Vagina (tissue), 2 donors: Measurements from ENCODE around the gene STK11. TPM values are rescaled to one million over a fixed set of nuclear protein-coding genes. Genes with fewer than 3 reads are reported as not detected.
"Not testable (repeated sequence)": the region's sequence is repeated elsewhere in the genome, so short reads cannot be mapped to it uniquely, and the experiment has no call there.

Source experiments
- DNase-seq, 2 donors: peaks; one replicate each; pipeline ENCODE4 v3.0.0-alpha.2; 2017; ENCODE audit errors: extremely low spot score in 2 of 2
- H3K27ac ChIP-seq: fragments of 200-600 bp; sonication (generic); one replicate; pipeline ENCODE4 v1.5.1; 2019
- H3K27me3 ChIP-seq: fragments of 200-600 bp; sonication (generic); one replicate; pipeline ENCODE4 v1.5.1; 2019
- H3K36me3 ChIP-seq, 2 donors: fragments of 200-600 bp; sonication (generic); one replicate each; pipeline ENCODE4 v1.5.1; 2017 to 2019
- H3K4me1 ChIP-seq: fragments of 200-600 bp; sonication (generic); one replicate; pipeline ENCODE4 v1.5.1; 2019
- H3K4me3 ChIP-seq, 2 donors: fragments of 200-600 bp; sonication (generic); 1 replicate in 1 of 2; 2 replicates in 1 of 2; pipeline ENCODE4 v1.5.1; 2016 to 2019
- H3K9me3 ChIP-seq: fragments of 200-600 bp; sonication (generic); one replicate; pipeline ENCODE4 v1.5.1; 2019
- POLR2A ChIP-seq, 2 donors: fragments of 450-650 bp; IDR thresholded peaks; one replicate each; pipeline ENCODE4 v1.6.1; 2017; ENCODE audit warnings: antibody characterized with exemption in 2 of 2, mild to moderate bottlenecking in 2 of 2, moderate library complexity in 2 of 2
- POLR2AphosphoS5 ChIP-seq, 2 donors: sonication (generic); formaldehyde crosslinking; IDR thresholded peaks; one replicate each; pipeline ENCODE4 v1.9.0; 2017; ENCODE audit warnings: antibody characterized with exemption in 2 of 2, mild to moderate bottlenecking in 2 of 2, low read depth in 1 of 2; ENCODE audit not compliant: insufficient read depth in 1 of 2
- intact Hi-C: fragments of 100-400 bp; cut with DNase I; formaldehyde crosslinking; loops from one replicate; pipeline ENCODE4 v1.15.1; 2023
- total RNA-seq: library from RNA; depleted of rRNA; stranded (reverse); fragments of >200 nt; gene quantifications from one replicate; pipeline ENCODE4 v1.2.3, GENCODE V29; 2016
- TF ChIP-seq, protein P1 (sequence below), 3 experiments: fragments of 450-650 bp in 2 of 3; fragments of 200-600 bp in 1 of 3; sonication (generic) in 1 of 3; IDR thresholded peaks; one replicate each; pipeline ENCODE4 v1.5.1; 2017 to 2019; ENCODE audit warnings: antibody characterized with exemption in 3 of 3, mild to moderate bottlenecking in 2 of 3, moderate library complexity in 2 of 3

The STK11 gene
- total RNA-seq, 1 donor from 2014 or later = 54.5 TPM

DNA sequence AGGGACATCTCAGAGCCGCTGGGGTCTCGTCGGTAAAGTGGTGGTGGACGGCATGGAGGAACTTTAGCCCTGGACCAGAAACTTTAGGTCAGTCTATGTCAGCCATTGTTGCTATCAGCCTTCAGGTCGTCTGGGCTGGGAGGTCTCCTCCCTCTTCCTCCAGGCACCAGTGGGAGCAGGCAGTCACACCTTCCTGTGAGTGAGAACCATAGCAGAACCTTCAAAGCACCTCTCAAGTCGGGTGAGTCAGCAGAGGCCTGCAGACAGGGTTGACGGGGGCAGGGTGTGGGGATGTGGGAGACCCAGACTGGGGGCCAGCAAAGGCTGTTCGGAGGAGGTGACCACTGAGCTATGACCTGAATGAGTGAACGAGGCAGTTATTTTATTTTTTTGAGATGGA, 16.2 kb upstream of the STK11 start:
- Histone ChIP-seq H3K27ac (no peak overlapping the region), H3K9me3 (no peaks in the 10 kb centered on the region), H3K36me3 (no peaks in the 10 kb centered on the region), H3K4me3 (no peak overlapping the region), H3K27me3 (no peaks in the 10 kb centered on the region), H3K4me1 (peaks cover 5% of the 10 kb centered on the region)
- DNase-seq = no peak
- intact Hi-C loops = no loop called here
- TF ChIP-seq POLR2AphosphoS5 (IDR thresholded peaks at IDR 0.05; ENCODE audit: insufficient read depth in 1 of 2, low read depth in 1 of 2) (no peak), POLR2A (IDR thresholded peaks at IDR 0.05) (no peak)
- TF ChIP-seq, protein P1, sequence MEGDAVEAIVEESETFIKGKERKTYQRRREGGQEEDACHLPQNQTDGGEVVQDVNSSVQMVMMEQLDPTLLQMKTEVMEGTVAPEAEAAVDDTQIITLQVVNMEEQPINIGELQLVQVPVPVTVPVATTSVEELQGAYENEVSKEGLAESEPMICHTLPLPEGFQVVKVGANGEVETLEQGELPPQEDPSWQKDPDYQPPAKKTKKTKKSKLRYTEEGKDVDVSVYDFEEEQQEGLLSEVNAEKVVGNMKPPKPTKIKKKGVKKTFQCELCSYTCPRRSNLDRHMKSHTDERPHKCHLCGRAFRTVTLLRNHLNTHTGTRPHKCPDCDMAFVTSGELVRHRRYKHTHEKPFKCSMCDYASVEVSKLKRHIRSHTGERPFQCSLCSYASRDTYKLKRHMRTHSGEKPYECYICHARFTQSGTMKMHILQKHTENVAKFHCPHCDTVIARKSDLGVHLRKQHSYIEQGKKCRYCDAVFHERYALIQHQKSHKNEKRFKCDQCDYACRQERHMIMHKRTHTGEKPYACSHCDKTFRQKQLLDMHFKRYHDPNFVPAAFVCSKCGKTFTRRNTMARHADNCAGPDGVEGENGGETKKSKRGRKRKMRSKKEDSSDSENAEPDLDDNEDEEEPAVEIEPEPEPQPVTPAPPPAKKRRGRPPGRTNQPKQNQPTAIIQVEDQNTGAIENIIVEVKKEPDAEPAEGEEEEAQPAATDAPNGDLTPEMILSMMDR (IDR thresholded peaks at IDR 0.05) = no peak

DNA sequence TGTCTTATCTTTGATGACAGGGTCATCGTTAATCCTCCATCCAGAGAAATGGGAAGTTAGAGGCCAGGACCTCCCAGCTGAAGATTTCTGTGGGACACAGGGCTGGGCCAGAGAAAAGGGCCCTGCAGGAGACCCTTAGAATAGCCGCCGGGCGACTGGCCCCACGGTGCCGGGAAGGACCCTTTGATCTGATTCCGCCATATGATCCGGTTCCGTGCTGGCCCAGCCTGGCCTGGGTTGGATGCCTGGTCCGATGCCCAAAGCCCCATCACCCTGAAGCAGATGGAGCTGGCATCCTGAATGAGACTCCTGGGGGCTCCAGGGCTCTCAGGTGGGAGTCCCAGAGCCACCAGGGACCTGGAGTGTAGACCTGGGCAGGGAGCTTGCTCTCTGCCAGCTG, 6.0 kb upstream of the STK11 start:
- Histone ChIP-seq H3K4me1 (no peaks in the 10 kb centered on the region), H3K27me3 (no peaks in the 10 kb centered on the region)
- intact Hi-C loops = no loop called here

DNA sequence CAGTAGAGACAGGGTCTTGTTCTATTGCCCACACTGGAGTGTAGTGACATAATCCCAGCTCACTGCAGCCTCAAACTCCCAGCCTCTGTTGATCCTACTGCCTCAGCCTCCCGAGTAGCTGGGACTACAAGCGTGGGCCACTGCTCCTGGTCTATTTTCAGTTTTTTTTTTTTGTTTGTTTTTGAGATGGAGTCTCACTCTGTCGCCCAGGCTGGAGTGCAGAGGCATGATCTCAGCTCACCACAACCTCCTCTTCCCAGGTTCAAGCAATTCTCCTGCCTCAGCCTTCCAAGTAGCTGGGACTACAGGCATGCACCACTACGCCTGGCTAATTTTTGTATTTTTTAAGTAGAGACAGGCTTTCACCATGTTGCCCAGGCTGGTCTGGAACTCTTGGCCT, 5.0 kb upstream of the STK11 start:
- H3K27me3 ChIP-seq, H3K4me1 ChIP-seq, H3K9me3 ChIP-seq, DNase-seq, H3K27ac ChIP-seq, H3K36me3 ChIP-seq, H3K4me3 ChIP-seq, intact Hi-C loops: not testable (repeated sequence)

More for the DNA sequence above, 6.0 kb upstream of the STK11 start:
- no peak overlapping the region for H3K27ac ChIP-seq
- no peaks in the 10 kb centered on the region for H3K9me3 ChIP-seq
- no peak overlapping the region for H3K4me3 ChIP-seq
- TF ChIP-seq POLR2A (IDR thresholded peaks at IDR 0.05) (no peak), POLR2AphosphoS5 (IDR thresholded peaks at IDR 0.05; ENCODE audit: insufficient read depth in 1 of 2, low read depth in 1 of 2) (no peak)
- TF ChIP-seq, protein P1 (IDR thresholded peaks at IDR 0.05) = no peak
- no peaks in the 10 kb centered on the region for H3K36me3 ChIP-seq
- DNase-seq = no peak

DNA sequence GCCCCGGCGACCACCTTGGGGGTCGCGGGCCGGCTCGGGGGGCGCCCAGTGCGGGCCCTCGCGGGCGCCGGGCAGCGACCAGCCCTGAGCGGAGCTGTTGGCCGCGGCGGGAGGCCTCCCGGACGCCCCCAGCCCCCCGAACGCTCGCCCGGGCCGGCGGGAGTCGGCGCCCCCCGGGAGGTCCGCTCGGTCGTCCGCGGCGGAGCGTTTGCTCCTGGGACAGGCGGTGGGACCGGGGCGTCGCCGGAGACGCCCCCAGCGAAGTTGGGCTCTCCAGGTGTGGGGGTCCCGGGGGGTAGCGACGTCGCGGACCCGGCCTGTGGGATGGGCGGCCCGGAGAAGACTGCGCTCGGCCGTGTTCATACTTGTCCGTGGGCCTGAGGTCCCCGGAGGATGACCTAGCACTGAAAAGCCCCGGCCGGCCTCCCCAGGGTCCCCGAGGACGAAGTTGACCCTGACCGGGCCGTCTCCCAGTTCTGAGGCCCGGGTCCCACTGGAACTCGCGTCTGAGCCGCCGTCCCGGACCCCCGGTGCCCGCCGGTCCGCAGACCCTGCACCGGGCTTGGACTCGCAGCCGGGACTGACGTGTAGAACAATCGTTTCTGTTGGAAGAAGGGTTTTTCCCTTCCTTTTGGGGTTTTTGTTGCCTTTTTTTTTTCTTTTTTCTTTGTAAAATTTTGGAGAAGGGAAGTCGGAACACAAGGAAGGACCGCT, 729 bp downstream of the STK11 start:
- DNase-seq = no peak
- no peak for TF ChIP-seq POLR2A (IDR thresholded peaks at IDR 0.05)
- no peak for TF ChIP-seq POLR2AphosphoS5 (IDR thresholded peaks at IDR 0.05; ENCODE audit: insufficient read depth in 1 of 2, low read depth in 1 of 2)
- TF ChIP-seq, protein P1 (IDR thresholded peaks at IDR 0.05) = no peak
- Histone ChIP-seq H3K27me3 (no peaks in the 10 kb centered on the region), H3K9me3 (no peaks in the 10 kb centered on the region), H3K36me3 (no peaks in the 10 kb centered on the region), H3K27ac (peak overlapping the region; percentile 79), H3K4me1 (peaks cover 54% of the 10 kb centered on the region), H3K4me3 (peak overlapping the region; percentile 72 to 74)
- intact Hi-C loops = no loop called here

DNA sequence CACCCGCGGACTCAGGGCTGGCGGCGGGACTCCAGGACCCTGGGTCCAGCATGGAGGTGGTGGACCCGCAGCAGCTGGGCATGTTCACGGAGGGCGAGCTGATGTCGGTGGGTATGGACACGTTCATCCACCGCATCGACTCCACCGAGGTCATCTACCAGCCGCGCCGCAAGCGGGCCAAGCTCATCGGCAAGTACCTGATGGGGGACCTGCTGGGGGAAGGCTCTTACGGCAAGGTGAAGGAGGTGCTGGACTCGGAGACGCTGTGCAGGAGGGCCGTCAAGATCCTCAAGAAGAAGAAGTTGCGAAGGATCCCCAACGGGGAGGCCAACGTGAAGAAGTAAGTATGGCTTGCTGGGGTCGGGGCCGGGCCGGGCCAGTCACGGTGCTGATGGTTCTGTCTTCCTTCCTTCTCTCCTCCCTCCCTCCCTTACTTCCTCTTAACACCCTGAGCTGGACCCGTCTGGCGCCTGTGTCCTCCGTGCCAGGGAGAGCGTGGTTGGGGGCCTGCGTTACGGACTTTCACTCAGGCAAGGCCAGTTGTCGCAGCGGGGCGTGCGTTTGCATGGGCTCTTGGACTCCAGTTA, 1.4 kb downstream of the STK11 start:
- intact Hi-C loops = no loop called here
- peaks cover 60% of the 10 kb centered on the region for H3K4me1 ChIP-seq
- peak overlapping the region; percentile 72 to 74 for H3K4me3 ChIP-seq
- H3K9me3 ChIP-seq = no peaks in the 10 kb centered on the region
- H3K36me3 ChIP-seq = no peaks in the 10 kb centered on the region
- TF ChIP-seq, protein P1 (IDR thresholded peaks at IDR 0.05) = no peak
- TF ChIP-seq POLR2AphosphoS5 (IDR thresholded peaks at IDR 0.05; ENCODE audit: insufficient read depth in 1 of 2, low read depth in 1 of 2) = no peak
- no peak for TF ChIP-seq POLR2A (IDR thresholded peaks at IDR 0.05)
- peak overlapping the region; percentile 79 for H3K27ac ChIP-seq
- H3K27me3 ChIP-seq = no peaks in the 10 kb centered on the region
- DNase-seq = no peak

DNA sequence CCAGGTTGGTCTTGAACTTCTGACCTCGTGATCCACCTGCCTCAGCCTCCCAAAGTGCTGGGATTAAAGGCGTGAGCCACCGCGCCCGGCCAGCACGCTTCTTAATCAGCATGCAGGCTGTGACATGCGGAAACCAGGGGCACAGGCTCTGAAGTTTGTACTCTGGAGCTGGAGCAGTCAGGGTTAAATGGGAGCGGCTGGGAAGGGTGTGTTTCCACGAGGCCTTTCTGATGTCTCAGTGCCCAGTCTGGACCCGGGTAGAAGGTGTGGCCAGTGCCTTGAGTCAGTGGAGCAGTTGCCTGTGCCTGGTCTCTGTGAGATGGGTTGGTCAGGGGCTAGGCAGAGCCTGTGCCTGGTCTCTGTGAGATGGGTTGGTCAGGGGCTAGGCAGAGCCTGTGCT, 3.3 kb downstream of the STK11 start:
- intact Hi-C loops, H3K36me3 ChIP-seq, H3K27me3 ChIP-seq, DNase-seq, H3K9me3 ChIP-seq: not testable (repeated sequence)
- Histone ChIP-seq H3K4me1 (peaks cover 77% of the 10 kb centered on the region), H3K27ac (peak overlapping the region; percentile 23), H3K4me3 (peak overlapping the region in 1 of 2 donors; percentile 6)
